ENCODE measurements around the gene ANKS1A.

- TF ChIP-seq CTCF (IDR thresholded peaks at IDR 0.05) (no peak), POLR2A (IDR thresholded peaks at IDR 0.05) (no peak)
Observed at GRCh38 chr6:34949636-34950035, 60.6 kb downstream of the ANKS1A start.

Data from ovary (tissue), 3 donors.